ENCODE measurements around the gene TPCN2.

TPCN2 gene

DNA sequence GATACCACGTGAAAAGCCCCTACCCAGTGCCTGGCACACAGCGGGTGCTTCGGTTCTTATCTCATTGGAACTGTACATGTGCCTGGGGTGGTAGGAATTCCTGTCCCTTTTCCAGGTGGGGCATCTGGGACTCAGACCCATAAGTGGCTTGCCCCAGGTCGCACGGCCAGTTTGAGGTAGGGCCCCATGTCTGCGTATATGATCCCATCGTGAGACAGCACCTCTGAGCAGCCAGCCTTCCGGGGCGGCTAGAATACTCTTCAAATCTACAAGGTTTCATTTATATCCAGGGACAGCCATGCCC lies 73.5 kb downstream of the TPCN2 start:
- Histone ChIP-seq H2AFZ (ENCODE audit: low read depth) (no peak overlapping the region), H3K9ac (no peak overlapping the region), H3K36me3 (ENCODE audit: insufficient read depth) (no peaks in the 10 kb centered on the region), H3K4me2 (no peak overlapping the region), H3K27me3 (ENCODE audit: insufficient read depth, low read depth) (peaks cover 13% of the 10 kb centered on the region; the same call in 1 of the 2 replicates), H3K4me3 (IDR thresholded peaks at IDR 0.05; ENCODE audit: insufficient read depth, low read depth, low read length) (no peak overlapping the region), H4K20me1 (ENCODE audit: insufficient read depth) (no peaks in the 10 kb centered on the region), H3K79me2 (ENCODE audit: insufficient read depth, low read depth) (no peaks in the 10 kb centered on the region), H3K27ac (no peak overlapping the region), H3K4me1 (ENCODE audit: low read depth, poor library complexity, severe bottlenecking) (no peaks in the 10 kb centered on the region)
- TF ChIP-seq, protein P1, sequence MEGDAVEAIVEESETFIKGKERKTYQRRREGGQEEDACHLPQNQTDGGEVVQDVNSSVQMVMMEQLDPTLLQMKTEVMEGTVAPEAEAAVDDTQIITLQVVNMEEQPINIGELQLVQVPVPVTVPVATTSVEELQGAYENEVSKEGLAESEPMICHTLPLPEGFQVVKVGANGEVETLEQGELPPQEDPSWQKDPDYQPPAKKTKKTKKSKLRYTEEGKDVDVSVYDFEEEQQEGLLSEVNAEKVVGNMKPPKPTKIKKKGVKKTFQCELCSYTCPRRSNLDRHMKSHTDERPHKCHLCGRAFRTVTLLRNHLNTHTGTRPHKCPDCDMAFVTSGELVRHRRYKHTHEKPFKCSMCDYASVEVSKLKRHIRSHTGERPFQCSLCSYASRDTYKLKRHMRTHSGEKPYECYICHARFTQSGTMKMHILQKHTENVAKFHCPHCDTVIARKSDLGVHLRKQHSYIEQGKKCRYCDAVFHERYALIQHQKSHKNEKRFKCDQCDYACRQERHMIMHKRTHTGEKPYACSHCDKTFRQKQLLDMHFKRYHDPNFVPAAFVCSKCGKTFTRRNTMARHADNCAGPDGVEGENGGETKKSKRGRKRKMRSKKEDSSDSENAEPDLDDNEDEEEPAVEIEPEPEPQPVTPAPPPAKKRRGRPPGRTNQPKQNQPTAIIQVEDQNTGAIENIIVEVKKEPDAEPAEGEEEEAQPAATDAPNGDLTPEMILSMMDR (conservative IDR thresholded peaks at IDR 0.05; ENCODE audit: low read depth, low read length) = no peak

- no peak overlapping the region for H2AFZ ChIP-seq (ENCODE audit: low read depth)
- no peak overlapping the region for H3K4me3 ChIP-seq (IDR thresholded peaks at IDR 0.05; ENCODE audit: insufficient read depth, low read depth, low read length)
- no peaks in the 10 kb centered on the region for H3K79me2 ChIP-seq (ENCODE audit: insufficient read depth, low read depth)
- H3K9ac ChIP-seq = no peak overlapping the region
- H3K27me3 ChIP-seq (ENCODE audit: insufficient read depth, low read depth) = peaks cover 13% of the 10 kb centered on the region; the same call in 1 of the 2 replicates
- TF ChIP-seq, protein P1 (conservative IDR thresholded peaks at IDR 0.05; ENCODE audit: low read depth, low read length) = no peak
- no peak overlapping the region for H3K4me2 ChIP-seq
- no peak overlapping the region for H3K27ac ChIP-seq
- no peaks in the 10 kb centered on the region for H3K4me1 ChIP-seq (ENCODE audit: low read depth, poor library complexity, severe bottlenecking)
- no peaks in the 10 kb centered on the region for H3K36me3 ChIP-seq (ENCODE audit: insufficient read depth)
- no peaks in the 10 kb centered on the region for H4K20me1 ChIP-seq (ENCODE audit: insufficient read depth)
Observed at GRCh38 chr11:69122630-69123431, 74.1 kb downstream of the TPCN2 start.

GRCh38 chr11:69123593-69124545 lies 75.1 kb downstream of the TPCN2 start:
- H3K4me2 ChIP-seq = no peak overlapping the region
- H3K4me3 ChIP-seq (IDR thresholded peaks at IDR 0.05; ENCODE audit: insufficient read depth, low read depth, low read length) = no peak overlapping the region

GRCh38 chr11:69125861-69126260 lies 77.1 kb downstream of the TPCN2 start:
- no peak overlapping the region for H3K4me3 ChIP-seq (IDR thresholded peaks at IDR 0.05; ENCODE audit: insufficient read depth, low read depth, low read length)
- no peak overlapping the region for H3K9ac ChIP-seq
- no peaks in the 10 kb centered on the region for H4K20me1 ChIP-seq (ENCODE audit: insufficient read depth)
- no peaks in the 10 kb centered on the region for H3K4me1 ChIP-seq (ENCODE audit: low read depth, poor library complexity, severe bottlenecking)
- no peak overlapping the region for H3K4me2 ChIP-seq
- no peak overlapping the region for H3K27ac ChIP-seq
- H3K36me3 ChIP-seq (ENCODE audit: insufficient read depth) = no peaks in the 10 kb centered on the region
- TF ChIP-seq, protein P1 (conservative IDR thresholded peaks at IDR 0.05; ENCODE audit: low read depth, low read length) = no peak
- no peak overlapping the region for H2AFZ ChIP-seq (ENCODE audit: low read depth)
- H3K27me3 ChIP-seq (ENCODE audit: insufficient read depth, low read depth) = peaks cover 8% of the 10 kb centered on the region; the same call in 1 of the 2 replicates
- no peaks in the 10 kb centered on the region for H3K79me2 ChIP-seq (ENCODE audit: insufficient read depth, low read depth)

More at GRCh38 chr11:69123593-69124545, 75.1 kb downstream of the TPCN2 start:
- Histone ChIP-seq H3K9ac (no peak overlapping the region), H3K79me2 (ENCODE audit: insufficient read depth, low read depth) (no peaks in the 10 kb centered on the region), H3K27ac (no peak overlapping the region), H2AFZ (ENCODE audit: low read depth) (no peak overlapping the region), H3K4me1 (ENCODE audit: low read depth, poor library complexity, severe bottlenecking) (no peaks in the 10 kb centered on the region), H4K20me1 (ENCODE audit: insufficient read depth) (no peaks in the 10 kb centered on the region), H3K36me3 (ENCODE audit: insufficient read depth) (no peaks in the 10 kb centered on the region), H3K27me3 (ENCODE audit: insufficient read depth, low read depth) (peaks cover 13% of the 10 kb centered on the region; the same call in 1 of the 2 replicates)
- TF ChIP-seq, protein P1 (conservative IDR thresholded peaks at IDR 0.05; ENCODE audit: low read depth, low read length) = no peak

Data from KMS-11 (cell line).